Mesendoderm (in vitro differentiated cells): ENCODE measurements around the gene BORCS8.

Experiments
- DNase-seq: peaks from one replicate; pipeline ENCODE4 v3.0.0; 2013
- H2AK5ac ChIP-seq: 2 replicates; pipeline ENCODE4 v1.6.1; 2013; ENCODE audit warnings: low read length, inconsistent platforms
- H2BK120ac ChIP-seq: 2 replicates; pipeline ENCODE4 v1.6.1; 2013; ENCODE audit warnings: low read depth, mild to moderate bottlenecking, low read length, moderate library complexity, mixed read lengths
- H2BK15ac ChIP-seq: replicated peaks from 2 replicates; pipeline ENCODE4 v1.6.1; 2013; ENCODE audit warnings: low read depth, mild to moderate bottlenecking, moderate library complexity
- H2BK5ac ChIP-seq: 2 replicates; pipeline ENCODE4 v1.6.1; 2013; ENCODE audit warnings: low read length, inconsistent platforms
- H3K18ac ChIP-seq: 2 replicates; pipeline ENCODE4 v1.6.1; 2013; ENCODE audit warnings: mild to moderate bottlenecking, low read length, mixed read lengths
- H3K23ac ChIP-seq: one replicate; pipeline ENCODE4 v1.6.1; 2013; ENCODE audit warnings: low read length
- H3K27ac ChIP-seq: 2 replicates; pipeline ENCODE4 v1.5.1; 2013; ENCODE audit warnings: low read depth, mild to moderate bottlenecking, inconsistent platforms, low read length, moderate library complexity
- H3K27me3 ChIP-seq: 2 replicates; pipeline ENCODE4 v1.6.1; 2013; ENCODE audit warnings: low read length, control low read depth, mild to moderate bottlenecking, inconsistent platforms; ENCODE audit not compliant: insufficient read depth, poor library complexity
- H3K36me3 ChIP-seq: 2 replicates; pipeline ENCODE4 v1.6.1; 2013; ENCODE audit warnings: low read length, inconsistent platforms; ENCODE audit not compliant: control insufficient read depth, insufficient read depth
- H3K4ac ChIP-seq: one replicate; pipeline ENCODE4 v1.6.1; 2013; ENCODE audit warnings: low read depth, mild to moderate bottlenecking, low read length, moderate library complexity
- H3K4me1 ChIP-seq: 2 replicates; pipeline ENCODE4 v1.6.1; 2013; ENCODE audit warnings: low read depth, low read length, inconsistent platforms; ENCODE audit not compliant: control insufficient read depth
- H3K4me2 ChIP-seq: 2 replicates; pipeline ENCODE4 v1.6.1; 2013; ENCODE audit warnings: low read length
- H3K4me3 ChIP-seq: 2 replicates; pipeline ENCODE4 v1.5.1; 2013; ENCODE audit warnings: mild to moderate bottlenecking, low read length
- H3K56ac ChIP-seq: one replicate; pipeline ENCODE4 v1.6.1; 2013; ENCODE audit warnings: low read length
- H3K79me1 ChIP-seq: 2 replicates; pipeline ENCODE4 v1.6.1; 2013; ENCODE audit warnings: low read length, inconsistent platforms
- H3K79me2 ChIP-seq: 2 replicates; pipeline ENCODE4 v1.6.1; 2013; ENCODE audit warnings: mild to moderate bottlenecking, low read length; ENCODE audit not compliant: control insufficient read depth, insufficient read depth
- H3K9ac ChIP-seq: 2 replicates; pipeline ENCODE4 v1.6.1; 2013; ENCODE audit warnings: low read length, inconsistent platforms
- H4K5ac ChIP-seq: one replicate; pipeline ENCODE4 v1.6.1; 2013; ENCODE audit warnings: low read length
- H4K8ac ChIP-seq: one replicate; pipeline ENCODE4 v1.6.1; 2013; ENCODE audit warnings: low read depth, mild to moderate bottlenecking, control low read depth, low read length, moderate library complexity
- WGBS: extraction: QIAGEN DNeasy Blood & Tissue Kit; methylation state at CpG from one replicate; pipeline ENCODE4 v1.1.7; 2013; ENCODE audit warnings: low lambda C conversion rate, missing lambda C conversion rate; ENCODE audit not compliant: insufficient coverage; ENCODE audit errors: extremely low coverage; 5-methylcytosine and 5-hydroxymethylcytosine counted together

The BORCS8 gene

DNA sequence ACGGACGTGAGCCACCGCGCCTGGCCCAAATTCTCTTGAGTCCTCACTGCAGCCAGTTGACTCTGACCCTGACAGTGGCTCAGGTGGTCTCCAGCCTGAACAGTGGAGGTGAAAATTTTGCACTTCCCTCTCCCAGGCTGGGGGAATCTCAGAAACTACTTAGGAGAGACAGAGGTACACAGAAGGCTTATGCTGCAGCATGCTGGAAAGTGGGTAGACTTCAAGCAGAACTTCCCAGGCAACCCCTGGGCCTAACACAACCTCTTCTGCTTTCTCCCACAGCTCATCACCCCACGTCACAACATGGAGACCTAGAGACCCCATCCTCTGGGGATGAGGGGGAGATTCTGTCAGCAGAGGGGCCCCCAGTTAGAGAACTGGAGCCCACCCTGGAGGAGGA, 34.3 kb upstream of the BORCS8 start:
- no peak overlapping the region for H2BK15ac ChIP-seq
- H3K9ac ChIP-seq, result no peak overlapping the region
- H3K27ac ChIP-seq, result no peak overlapping the region
- no peak overlapping the region for H3K56ac ChIP-seq
- H3K4me3 ChIP-seq, result no peak overlapping the region
- H3K27me3 ChIP-seq, result peaks cover 2% of the 10 kb centered on the region
- no peak overlapping the region for H3K4me2 ChIP-seq
- no peak for DNase-seq
- H3K4ac ChIP-seq, result no peak overlapping the region
- H3K18ac ChIP-seq, result no peak overlapping the region
- no peak overlapping the region for H2AK5ac ChIP-seq
- no CpG with 5 or more reads among the region's 5 CpGs for WGBS
- no peak overlapping the region for H2BK5ac ChIP-seq
- H3K79me2 ChIP-seq, result no peaks in the 10 kb centered on the region
- no peaks in the 10 kb centered on the region for H3K4me1 ChIP-seq
- H3K79me1 ChIP-seq, result no peaks in the 10 kb centered on the region
- no peak overlapping the region for H4K8ac ChIP-seq
- no peak overlapping the region for H4K5ac ChIP-seq
- H3K36me3 ChIP-seq, result no peaks in the 10 kb centered on the region
- H2BK120ac ChIP-seq, result no peak overlapping the region
- H3K23ac ChIP-seq, result no peak overlapping the region

- H3K4me2 ChIP-seq, result peak overlapping the region; percentile 32
- no peaks in the 10 kb centered on the region for H3K4me1 ChIP-seq
- DNase-seq, result peak; percentile 94
- no peak overlapping the region for H2BK120ac ChIP-seq
- H3K9ac ChIP-seq, result peak overlapping the region; percentile 40
- WGBS, result no CpG with 5 or more reads among the region's 59 CpGs
- H3K27ac ChIP-seq, result no peak overlapping the region
- no peaks in the 10 kb centered on the region for H3K79me1 ChIP-seq
- no peak overlapping the region for H3K4ac ChIP-seq
- peak overlapping the region; percentile 81 for H3K56ac ChIP-seq
- H4K5ac ChIP-seq, result no peak overlapping the region
- H3K27me3 ChIP-seq, result peaks cover 2% of the 10 kb centered on the region
- H3K18ac ChIP-seq, result no peak overlapping the region
- H2AK5ac ChIP-seq, result no peak overlapping the region
- H3K36me3 ChIP-seq, result no peaks in the 10 kb centered on the region
- H4K8ac ChIP-seq, result no peak overlapping the region
- no peak overlapping the region for H3K23ac ChIP-seq
- H2BK15ac ChIP-seq, result no peak overlapping the region
- no peaks in the 10 kb centered on the region for H3K79me2 ChIP-seq
- H3K4me3 ChIP-seq, result no peak overlapping the region
- no peak overlapping the region for H2BK5ac ChIP-seq
Observed at GRCh38 chr19:19224852-19225494, 33.0 kb upstream of the BORCS8 start.

DNA sequence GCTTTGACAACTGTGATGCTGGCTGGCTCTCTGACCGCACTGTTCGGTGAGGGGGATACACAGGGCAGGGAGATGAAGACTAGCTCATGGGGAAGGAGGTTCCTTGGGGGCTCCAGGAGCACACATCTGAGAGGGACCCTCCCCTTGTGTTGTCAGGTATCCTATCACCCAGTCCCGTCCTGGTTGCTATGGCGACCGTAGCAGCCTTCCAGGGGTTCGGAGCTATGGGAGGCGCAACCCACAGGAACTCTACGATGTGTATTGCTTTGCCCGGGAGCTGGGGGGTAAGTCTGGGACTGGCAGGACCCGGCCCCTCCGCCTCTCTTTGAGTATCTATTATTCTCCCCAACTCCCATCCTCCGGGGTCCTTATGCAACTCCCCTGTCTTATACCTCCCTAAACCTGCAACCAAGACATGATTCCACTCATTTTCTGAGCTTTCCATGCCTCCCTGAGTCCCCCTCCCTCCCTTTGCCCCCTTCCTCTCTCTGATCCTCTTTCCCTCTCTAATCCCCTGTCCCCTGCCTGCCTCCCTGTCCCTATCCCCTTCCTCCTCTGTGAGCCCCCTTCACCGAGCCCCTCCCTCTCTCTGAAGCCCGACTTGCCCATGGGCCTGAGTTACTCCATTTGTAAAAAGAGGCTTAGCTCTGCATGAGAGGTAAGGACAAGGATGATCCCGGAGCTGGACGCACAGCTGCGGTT, 32.3 kb upstream of the BORCS8 start:
- no peak overlapping the region for H3K4me2 ChIP-seq
- H2BK15ac ChIP-seq, result no peak overlapping the region
- no peak overlapping the region for H4K8ac ChIP-seq
- no peak overlapping the region for H2BK120ac ChIP-seq
- no peak overlapping the region for H3K9ac ChIP-seq
- no peak overlapping the region for H3K18ac ChIP-seq
- H3K56ac ChIP-seq, result peak overlapping the region; percentile 81
- no peaks in the 10 kb centered on the region for H3K36me3 ChIP-seq
- H3K27me3 ChIP-seq, result peaks cover 2% of the 10 kb centered on the region
- no peak overlapping the region for H3K23ac ChIP-seq
- H2AK5ac ChIP-seq, result no peak overlapping the region
- H3K4me3 ChIP-seq, result no peak overlapping the region
- no peak for DNase-seq
- no peak overlapping the region for H3K4ac ChIP-seq
- H3K79me2 ChIP-seq, result no peaks in the 10 kb centered on the region
- no peaks in the 10 kb centered on the region for H3K4me1 ChIP-seq
- WGBS, result no CpG with 5 or more reads among the region's 17 CpGs
- H2BK5ac ChIP-seq, result no peak overlapping the region
- no peaks in the 10 kb centered on the region for H3K79me1 ChIP-seq
- H4K5ac ChIP-seq, result no peak overlapping the region
- H3K27ac ChIP-seq, result no peak overlapping the region

GRCh38 chr19:19223636-19224035, 31.7 kb upstream of the BORCS8 start:
- Histone ChIP-seq H3K4me3 (no peak overlapping the region), H2BK120ac (no peak overlapping the region), H3K79me1 (no peaks in the 10 kb centered on the region), H3K36me3 (no peaks in the 10 kb centered on the region), H3K56ac (no peak overlapping the region), H2BK15ac (no peak overlapping the region), H4K5ac (no peak overlapping the region), H3K27me3 (peaks cover 2% of the 10 kb centered on the region), H2BK5ac (no peak overlapping the region), H3K4ac (no peak overlapping the region), H3K4me2 (no peak overlapping the region), H3K79me2 (no peaks in the 10 kb centered on the region), H2AK5ac (no peak overlapping the region), H3K23ac (no peak overlapping the region), H4K8ac (no peak overlapping the region), H3K18ac (no peak overlapping the region), H3K9ac (no peak overlapping the region), H3K27ac (no peak overlapping the region), H3K4me1 (no peaks in the 10 kb centered on the region)
- DNase-seq, result no peak
- no CpG with 5 or more reads among the region's 6 CpGs for WGBS

DNA sequence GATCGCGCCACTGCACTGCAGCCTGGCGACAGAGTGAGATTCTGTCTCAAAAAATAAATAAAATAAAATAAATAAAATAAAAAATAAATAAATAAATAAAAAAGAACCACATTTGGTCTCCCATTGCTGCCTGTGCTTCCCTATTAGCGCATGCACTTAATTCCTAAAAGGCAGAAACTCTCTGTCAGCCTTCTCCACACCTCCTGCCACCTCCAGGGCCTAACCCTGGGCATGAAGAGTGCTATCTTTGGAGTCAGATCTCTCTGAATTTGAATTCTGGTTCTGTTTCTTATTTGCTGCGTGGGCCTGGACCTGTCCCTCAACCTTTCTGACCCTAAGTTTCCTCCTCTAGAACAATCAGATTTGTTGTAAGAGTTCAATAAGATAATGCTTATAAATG, 31.1 kb upstream of the BORCS8 start:
- no peak overlapping the region for H3K56ac ChIP-seq
- H2AK5ac ChIP-seq, result no peak overlapping the region
- no peak overlapping the region for H2BK5ac ChIP-seq
- no peak overlapping the region for H3K4ac ChIP-seq
- no peaks in the 10 kb centered on the region for H3K36me3 ChIP-seq
- no peak overlapping the region for H2BK15ac ChIP-seq
- H2BK120ac ChIP-seq, result no peak overlapping the region
- no peaks in the 10 kb centered on the region for H3K4me1 ChIP-seq
- no peak overlapping the region for H4K8ac ChIP-seq
- peaks cover 2% of the 10 kb centered on the region for H3K27me3 ChIP-seq
- no peaks in the 10 kb centered on the region for H3K79me2 ChIP-seq
- no peak overlapping the region for H3K27ac ChIP-seq
- no peak overlapping the region for H3K23ac ChIP-seq
- no peak for DNase-seq
- no peak overlapping the region for H3K9ac ChIP-seq
- no CpG with 5 or more reads among the region's 5 CpGs for WGBS
- no peak overlapping the region for H3K4me3 ChIP-seq
- no peaks in the 10 kb centered on the region for H3K79me1 ChIP-seq
- no peak overlapping the region for H3K4me2 ChIP-seq
- H4K5ac ChIP-seq, result no peak overlapping the region
- H3K18ac ChIP-seq, result no peak overlapping the region
